ENCODE results near the gene VWA3B. TPM values are rescaled to one million over a fixed set of nuclear protein-coding genes. Genes with fewer than 3 reads are reported as not detected.

The VWA3B gene
- total RNA-seq, 1 donor from 2014 or later, result not detected

- Mint-ChIP-seq H3K9me3 (peaks cover 15% of the 10 kb centered on the region), H3K4me3 (no peak overlapping the region), H3K27me3 (ENCODE audit: low read depth) (peaks cover 5% of the 10 kb centered on the region), H3K27ac (no peak overlapping the region), H3K36me3 (no peaks in the 10 kb centered on the region), H3K4me1 (no peaks in the 10 kb centered on the region)
- TF ChIP-seq CTCF (IDR thresholded peaks at IDR 0.05; ENCODE audit: unreplicated experiment), result no peak
- no peak for DNase-seq (ENCODE audit: low spot score in 2 of 2, unreplicated experiment in 2 of 2)
Observed at GRCh38 chr2:98148595-98149332, 61.8 kb downstream of the VWA3B start.

DNA sequence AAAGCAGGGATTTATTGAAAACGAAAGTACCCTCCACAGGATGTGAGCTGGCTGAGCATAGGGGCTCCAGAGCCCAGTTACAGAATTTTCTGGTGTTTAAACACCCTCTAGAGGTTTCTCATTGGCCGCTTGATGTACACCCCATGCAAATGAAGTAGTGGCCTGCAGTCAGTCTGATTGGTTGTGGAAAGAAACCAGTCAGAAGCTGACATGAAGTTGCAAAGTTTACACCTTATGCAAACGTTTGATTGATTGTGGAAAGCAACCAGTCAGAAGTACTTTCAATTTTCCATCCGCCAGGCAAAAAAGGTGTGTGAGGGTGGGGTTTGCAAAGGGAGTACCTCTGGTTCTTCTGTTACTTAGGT lies 62.3 kb downstream of the VWA3B start:
- Mint-ChIP-seq H3K9me3 (peaks cover 15% of the 10 kb centered on the region), H3K36me3 (no peaks in the 10 kb centered on the region), H3K4me1 (no peaks in the 10 kb centered on the region), H3K27ac (no peak overlapping the region), H3K4me3 (no peak overlapping the region), H3K27me3 (ENCODE audit: low read depth) (peaks cover 8% of the 10 kb centered on the region)
- TF ChIP-seq CTCF (IDR thresholded peaks at IDR 0.05; ENCODE audit: unreplicated experiment), result no peak
- no peak for DNase-seq (ENCODE audit: low spot score in 2 of 2, unreplicated experiment in 2 of 2)

DNA sequence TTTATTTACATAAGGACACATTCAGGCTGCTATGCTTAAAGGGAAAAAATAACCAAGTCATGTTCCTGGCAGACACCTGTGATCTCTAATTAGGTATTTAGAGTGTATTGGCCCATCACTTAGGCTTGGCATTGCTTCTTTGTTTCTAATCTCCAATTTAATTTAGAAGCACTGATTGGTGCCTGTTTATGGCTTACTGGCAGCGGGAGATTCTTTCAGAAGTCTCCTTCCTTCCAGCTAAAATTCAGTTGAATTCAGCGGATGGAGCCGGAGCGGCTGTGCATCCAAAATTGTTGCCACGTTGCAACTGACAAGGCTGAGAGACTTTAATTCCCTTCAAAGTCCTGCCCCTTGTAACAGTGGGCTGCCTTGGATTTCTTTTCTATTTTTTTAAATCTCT lies 66.5 kb downstream of the VWA3B start:
- H3K27me3 Mint-ChIP-seq (ENCODE audit: low read depth), result peaks cover 3% of the 10 kb centered on the region
- no peaks in the 10 kb centered on the region for H3K36me3 Mint-ChIP-seq
- H3K27ac Mint-ChIP-seq, result no peak overlapping the region

DNA sequence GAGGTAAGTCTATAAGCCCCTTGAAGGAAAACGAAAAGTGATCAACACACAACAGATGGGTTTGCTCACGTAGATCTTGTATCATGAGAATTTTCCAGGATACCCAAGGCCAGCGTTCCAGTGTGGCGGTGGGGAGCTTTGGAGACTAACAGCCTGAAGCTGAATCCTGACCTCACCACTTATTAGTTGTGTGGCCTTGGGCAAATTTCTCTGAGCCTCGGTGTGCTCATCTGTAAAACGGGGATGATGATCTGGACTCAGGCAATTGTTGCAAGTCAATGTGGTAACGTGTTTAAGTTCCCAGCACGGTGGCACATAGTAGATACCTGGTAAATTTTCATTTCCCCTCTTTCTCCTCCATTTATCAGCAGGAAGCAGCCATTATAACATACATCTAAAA lies 68.3 kb downstream of the VWA3B start:
- Mint-ChIP-seq H3K27me3 (ENCODE audit: low read depth) (peaks cover 3% of the 10 kb centered on the region), H3K36me3 (no peaks in the 10 kb centered on the region), H3K9me3 (no peaks in the 10 kb centered on the region), H3K27ac (no peak overlapping the region), H3K4me1 (peaks cover 8% of the 10 kb centered on the region), H3K4me3 (no peak overlapping the region)
- TF ChIP-seq CTCF (IDR thresholded peaks at IDR 0.05; ENCODE audit: unreplicated experiment), result no peak
- DNase-seq (ENCODE audit: low spot score in 2 of 2, unreplicated experiment in 2 of 2), result no peak

More for the DNA sequence above, 66.5 kb downstream of the VWA3B start:
- Mint-ChIP-seq H3K4me3 (no peak overlapping the region), H3K4me1 (peaks cover 5% of the 10 kb centered on the region), H3K9me3 (no peaks in the 10 kb centered on the region)
- DNase-seq (ENCODE audit: low spot score in 2 of 2, unreplicated experiment in 2 of 2), result no peak
- TF ChIP-seq CTCF (IDR thresholded peaks at IDR 0.05; ENCODE audit: unreplicated experiment), result no peak

DNA sequence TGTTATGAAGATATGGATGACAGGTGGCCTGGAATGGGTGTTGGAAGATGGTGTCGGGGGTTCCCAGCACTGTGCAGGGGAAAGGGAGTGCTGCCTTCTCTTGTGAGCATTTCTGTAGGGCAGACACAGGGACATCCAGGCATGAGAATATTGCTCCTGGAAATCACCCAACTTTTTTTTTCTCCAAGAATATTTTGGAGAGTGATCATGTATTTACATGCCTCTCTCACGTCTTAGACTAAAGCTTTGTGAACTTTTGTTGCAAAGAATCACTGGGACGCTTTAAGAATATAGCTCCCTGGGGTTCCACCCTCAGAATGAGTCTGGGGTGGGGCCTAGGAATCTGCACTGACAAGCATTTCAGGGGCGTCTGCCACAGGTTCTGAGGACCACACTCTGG lies 68.7 kb downstream of the VWA3B start:
- DNase-seq (ENCODE audit: low spot score in 2 of 2, unreplicated experiment in 2 of 2), result no peak
- no peak for TF ChIP-seq CTCF (IDR thresholded peaks at IDR 0.05; ENCODE audit: unreplicated experiment)
- H3K4me3 Mint-ChIP-seq, result no peak overlapping the region
- no peaks in the 10 kb centered on the region for H3K36me3 Mint-ChIP-seq
- peaks cover 3% of the 10 kb centered on the region for H3K27me3 Mint-ChIP-seq (ENCODE audit: low read depth)
- no peak overlapping the region for H3K27ac Mint-ChIP-seq
- H3K9me3 Mint-ChIP-seq, result no peaks in the 10 kb centered on the region
- H3K4me1 Mint-ChIP-seq, result peaks cover 12% of the 10 kb centered on the region
